NCI-H510A (cell line): ENCODE results near the gene TREH.

Experiments used
- DNase-seq: peaks from one replicate; lab custom pipeline; 2025; lab: John Stamatoyannopoulos, UW

The TREH gene

DNA sequence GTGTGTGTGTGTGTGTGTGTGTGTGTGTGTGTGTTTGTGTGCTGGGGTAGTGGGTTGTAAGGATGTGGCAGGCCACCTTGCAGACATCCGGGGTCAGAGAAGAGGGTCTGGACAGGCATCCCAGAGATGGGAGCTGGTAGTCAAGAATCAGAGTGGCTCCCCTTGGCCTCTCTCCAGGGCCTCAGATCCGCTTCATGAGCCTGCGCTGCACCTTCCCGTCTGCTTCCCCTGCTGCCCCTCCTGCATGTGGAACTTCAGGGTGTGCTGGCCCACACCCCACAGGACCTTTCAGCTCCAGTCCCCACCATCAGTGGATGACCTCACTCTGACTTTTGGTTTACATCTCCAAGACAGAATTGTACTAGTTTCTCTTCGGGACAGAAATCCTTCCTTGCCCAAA, 31.2 kb downstream of the TREH start:
- no peak for DNase-seq

DNA sequence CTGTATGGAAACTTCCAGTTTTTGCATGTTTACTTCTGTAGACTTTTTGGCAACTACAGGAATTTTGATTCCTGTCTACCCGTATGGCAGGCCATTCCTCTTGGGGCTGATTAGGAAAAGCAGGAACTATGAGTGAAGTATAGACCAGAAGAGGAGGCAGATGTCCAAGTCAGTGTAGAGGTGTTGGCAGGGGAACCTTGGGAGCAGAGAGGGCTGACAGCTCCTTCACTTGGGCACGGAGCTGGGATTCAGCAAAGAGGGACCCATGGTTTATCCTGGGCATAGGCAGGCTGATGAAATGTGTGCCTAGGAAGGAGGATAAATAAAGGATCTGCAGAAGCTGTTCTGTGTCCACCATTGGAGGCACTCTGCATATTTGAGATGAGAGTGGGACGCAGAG, 33.1 kb downstream of the TREH start:
- DNase-seq: no peak

DNA sequence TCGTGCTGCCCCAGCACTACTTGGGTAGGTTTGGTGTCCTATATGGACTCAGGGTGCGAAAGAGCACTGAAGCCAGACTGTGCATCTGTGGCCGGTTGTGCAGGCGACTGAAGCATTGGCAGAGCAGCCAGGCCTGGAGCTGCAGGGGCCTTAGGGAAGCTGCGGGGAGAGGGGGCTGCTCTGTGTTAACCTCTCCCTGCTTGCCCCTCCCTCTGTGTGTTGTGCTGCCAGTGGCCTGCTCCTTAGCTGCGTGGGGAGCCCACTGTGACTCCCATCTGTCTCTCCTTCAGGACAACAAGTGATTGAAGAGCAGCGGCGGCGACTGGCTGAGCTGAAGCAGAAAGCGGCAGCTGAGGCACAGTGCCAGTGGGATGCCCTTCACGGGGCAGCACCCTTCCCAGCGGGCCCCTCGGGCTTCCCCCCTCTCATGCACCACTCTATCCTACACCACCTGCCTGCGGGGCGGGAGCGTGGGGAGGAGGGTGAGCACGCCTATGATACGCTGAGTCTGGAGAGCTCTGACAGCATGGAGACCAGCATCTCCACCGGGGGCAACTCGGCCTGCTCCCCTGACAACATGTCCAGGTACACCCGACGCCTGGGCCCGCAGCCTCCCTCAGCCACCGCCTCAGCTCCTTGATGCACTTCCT, 34.3 kb downstream of the TREH start:
- no peak for DNase-seq

DNA sequence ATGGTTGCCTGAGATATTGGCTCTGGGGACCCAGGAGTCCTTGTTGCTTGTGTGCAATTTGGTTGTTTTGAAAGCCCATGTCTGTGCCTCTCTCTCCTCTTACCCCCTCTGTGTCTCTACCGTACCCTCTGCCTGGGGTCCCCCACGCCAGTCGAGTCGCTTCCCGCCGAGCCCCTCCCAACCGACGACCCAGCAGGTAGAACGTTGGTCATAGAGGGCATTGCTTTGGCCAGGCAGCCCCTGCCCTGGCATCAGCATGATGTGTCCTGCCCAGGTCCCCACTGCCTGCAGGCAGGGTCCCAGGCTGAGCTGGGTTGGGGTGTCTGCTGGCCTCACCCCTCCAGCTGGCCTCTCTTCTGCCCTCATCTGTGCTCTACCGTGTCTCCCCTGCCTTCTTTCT, 35.0 kb downstream of the TREH start:
- no peak for DNase-seq

DNA sequence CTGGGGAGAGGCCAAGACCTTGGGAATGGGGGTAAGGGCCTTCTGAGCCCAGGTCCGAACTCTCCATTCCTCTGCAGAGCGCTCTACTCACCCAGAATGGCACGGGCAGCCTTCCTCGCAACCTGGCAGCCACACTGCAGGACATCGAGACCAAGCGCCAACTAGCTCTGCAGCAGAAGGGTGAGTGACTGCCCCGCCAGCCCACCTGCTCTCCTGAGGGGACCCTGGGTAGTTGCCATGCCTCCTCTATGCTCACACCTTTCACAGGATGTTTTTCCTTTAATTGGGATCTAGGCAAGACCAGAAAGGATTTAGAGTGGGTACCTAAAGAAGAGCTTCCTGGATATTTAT, 35.5 kb downstream of the TREH start:
- DNase-seq: no peak

DNA sequence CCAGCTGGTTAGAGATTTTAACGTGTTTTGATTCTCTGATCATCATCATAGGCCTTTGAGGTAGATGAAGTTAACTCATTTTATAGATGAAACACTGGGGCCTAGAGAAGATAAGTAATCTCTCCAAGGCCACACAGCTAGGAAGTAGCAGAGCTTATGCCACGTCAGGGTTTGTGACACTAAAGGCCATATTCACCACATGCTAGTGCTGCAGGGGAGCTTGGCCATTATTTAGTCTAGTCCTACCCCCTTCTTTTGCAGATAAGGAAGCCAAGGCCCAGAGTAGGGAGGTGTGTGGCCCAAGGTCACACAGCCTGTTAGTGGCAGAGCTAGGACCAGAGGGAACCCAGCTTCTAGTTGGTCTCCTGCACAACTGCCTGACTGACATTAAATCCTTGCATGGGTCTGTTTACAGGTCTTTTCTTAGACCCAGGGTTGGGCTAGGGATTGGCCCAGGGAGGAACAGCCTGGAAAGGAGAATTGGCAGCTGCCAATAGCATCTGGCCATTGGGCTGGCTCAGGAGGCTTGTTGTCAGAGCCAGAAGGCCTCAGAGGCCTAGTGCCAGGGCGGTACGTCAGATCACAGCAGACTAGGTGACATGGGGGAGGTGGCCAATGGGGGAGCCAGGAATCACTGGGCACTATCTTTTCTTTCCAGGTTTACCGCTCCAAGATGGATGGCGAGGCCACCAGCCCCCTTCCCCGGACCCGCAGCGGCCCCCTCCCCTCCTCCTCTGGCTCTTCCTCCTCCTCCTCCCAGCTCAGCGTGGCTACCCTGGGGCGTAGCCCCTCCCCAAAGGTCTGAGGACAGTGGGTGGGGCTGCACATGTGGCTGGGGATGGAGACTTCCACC, 36.1 kb downstream of the TREH start:
- DNase-seq: no peak

DNA sequence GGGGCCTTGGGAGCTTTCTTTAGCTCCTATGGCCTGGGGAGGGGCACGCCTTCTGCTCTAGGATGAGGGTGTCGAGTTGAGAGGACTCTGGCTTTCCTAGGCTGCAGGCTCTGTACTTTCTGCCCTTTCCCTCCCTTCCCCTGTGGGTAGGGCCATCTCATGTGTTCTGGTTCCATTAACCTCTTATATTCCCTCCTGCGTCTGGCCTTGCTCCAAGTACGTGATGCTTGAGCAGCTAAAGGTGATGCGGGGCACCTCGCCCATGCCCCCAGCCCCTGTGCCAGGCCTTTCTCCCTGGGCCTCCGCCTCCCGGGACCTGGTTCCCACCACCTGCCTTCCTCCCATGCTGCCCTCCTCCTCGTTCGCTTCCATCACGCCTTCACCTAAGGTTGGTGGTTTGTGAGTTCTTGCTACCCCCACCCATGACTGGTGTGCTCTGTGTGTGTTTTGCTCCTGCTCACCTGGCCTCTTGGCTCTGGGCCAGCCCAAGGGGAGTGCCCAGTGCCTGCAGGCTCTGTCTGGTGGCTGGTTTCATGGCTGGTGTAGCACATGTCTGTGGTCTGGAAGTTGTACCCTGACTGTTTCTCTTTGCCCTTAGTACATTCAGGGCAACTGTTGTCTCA, 37.9 kb downstream of the TREH start:
- peak; percentile 90 for DNase-seq

DNA sequence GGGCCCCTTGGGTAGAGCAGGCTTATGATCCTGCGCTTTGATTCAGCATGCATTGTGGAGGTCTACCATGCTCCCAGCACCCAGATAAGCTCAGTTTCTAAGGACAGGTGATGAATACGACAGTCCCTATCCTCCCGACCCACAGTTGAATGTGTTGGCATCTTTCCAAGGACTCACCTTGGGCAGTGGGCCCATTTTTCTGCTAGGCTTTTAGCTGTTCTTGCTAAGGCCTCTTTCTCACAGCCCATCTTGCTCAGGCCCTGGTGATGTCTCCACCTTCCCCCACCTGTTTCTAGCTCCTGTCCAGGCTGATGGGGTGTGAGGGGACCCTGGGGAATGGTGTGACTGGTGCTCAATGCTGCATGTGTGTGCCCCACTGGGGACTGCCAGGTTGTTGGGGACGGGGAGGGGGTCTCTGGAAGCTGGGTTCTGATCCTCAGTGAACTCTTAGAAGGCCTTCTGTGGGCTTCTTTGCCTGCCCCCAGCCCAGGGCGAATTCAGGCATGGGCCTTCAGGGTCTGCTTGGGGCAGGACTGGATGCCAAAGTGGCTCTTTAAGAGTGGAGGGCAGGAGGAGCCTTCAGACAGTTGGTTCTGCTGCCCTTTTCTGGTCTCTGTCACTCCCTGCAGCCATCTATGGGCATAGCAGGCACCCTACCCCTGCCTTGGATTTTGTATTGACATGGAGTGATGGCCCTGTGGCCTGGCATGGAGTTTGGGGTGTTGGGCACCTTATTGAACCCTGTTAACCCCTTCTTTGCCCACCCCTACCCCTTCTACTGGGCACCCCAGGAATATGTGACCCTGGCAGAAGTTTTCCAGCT, 38.9 kb downstream of the TREH start:
- peak; percentile 34 for DNase-seq

DNA sequence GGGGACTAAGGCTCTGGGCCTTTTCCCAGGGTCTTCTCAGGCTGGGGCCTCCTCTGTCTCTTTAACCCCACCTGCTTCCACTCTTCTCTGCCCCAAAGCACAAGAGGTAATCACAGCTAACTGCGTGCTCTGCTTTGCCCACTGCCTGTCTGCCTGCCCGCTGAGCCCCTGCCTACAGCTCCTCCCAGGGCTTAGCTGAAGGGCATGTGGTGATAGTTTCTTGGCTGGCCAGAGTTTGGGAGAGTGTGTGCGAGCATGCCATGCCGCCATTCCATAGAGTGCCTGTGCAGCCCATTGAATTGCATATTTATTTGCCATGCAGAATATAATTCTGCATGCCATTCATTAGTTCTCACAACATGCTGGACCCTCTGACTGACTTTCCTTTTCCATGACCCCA, 39.6 kb downstream of the TREH start:
- DNase-seq: no peak

DNA sequence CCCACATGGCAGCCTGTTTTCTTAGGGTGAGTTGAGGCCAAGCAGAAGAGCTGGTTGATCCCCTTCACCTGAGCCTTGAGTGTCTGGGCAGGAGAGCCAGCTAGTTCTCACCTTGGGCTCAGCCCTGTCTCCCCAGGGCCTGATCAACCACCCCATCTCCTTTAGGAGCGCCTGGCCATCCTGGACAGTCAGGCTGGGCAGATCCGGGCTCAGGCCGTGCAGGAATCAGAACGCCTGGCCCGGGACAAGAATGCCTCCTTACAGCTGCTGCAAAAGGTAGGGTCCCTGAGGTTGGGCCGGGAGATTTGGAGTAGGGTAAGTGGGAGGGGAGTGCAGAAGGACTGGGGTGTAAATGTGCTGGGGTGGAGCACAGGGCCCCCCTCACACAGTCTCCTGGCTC, 40.7 kb downstream of the TREH start:
- DNase-seq: no peak

DNA sequence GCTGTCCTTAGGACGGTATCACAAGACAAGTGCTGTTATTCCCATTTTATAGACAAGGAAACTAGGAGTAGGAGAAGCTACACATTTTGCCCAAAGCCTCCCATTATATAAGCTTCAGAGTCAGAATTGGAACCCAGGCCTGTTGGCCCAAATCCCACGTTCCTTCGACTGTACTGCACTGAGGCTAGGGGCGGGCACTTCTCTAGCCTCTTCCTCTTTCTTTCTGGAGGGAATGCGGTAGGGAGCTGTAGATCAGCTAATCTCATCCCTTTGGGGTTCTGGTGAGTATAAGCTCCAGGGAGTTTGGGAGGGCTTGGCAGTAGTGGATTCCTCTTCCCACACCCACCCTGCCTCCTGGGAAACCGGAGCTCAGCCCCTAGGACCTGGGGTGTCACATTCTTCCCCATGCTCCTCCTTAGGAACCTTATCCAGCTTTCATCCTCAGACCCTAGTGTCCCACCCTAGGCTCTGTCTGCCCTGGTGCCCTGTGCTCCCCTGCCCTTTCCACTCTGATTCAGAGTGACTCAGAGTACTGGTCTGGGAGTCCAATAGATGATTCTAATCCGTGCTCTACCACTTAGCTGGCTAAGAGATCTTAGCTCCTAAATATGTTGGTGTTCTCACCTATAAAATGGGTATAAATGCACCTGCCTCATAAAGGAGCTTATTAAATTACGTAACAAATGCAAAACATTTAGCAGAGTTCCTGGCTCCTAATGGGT, 42.7 kb downstream of the TREH start:
- no peak for DNase-seq

DNA sequence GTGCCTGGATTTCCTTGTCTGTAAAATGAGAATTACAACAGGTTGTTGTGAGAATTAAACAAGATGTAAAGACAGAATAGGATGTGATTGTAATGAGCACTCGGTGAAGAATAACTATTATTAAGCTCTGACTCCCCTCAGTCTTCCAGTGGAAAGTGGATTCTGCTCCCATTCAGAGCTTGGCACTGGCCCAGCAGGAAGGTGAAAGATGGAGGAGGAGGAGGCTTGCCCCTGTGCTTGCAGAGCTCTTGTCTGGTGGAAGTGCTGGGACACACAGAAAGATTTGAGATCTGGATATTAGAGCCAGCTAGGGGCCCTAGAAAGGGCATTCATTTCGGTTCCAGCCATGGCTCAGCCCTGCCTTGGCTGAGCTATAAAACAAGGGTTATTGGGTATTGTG, 43.8 kb downstream of the TREH start:
- no peak for DNase-seq

DNA sequence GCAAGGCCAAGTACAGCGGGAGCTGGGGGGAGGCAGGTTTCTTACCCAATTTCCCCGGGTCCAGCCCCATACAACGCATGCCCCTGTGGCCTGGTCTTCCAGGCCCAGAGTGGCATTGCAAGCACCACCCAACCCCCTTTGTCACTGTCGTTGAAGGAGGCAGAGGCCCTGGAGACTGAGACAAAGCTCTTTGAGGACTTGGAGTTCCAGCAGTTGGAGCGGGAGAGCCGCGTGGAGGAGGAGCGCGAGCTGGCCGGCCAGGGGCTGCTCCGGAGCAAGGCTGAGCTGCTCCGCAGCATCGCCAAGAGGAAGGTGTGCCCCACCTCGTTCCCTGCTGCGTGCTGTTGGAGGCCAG, 44.2 kb downstream of the TREH start:
- no peak for DNase-seq

DNA sequence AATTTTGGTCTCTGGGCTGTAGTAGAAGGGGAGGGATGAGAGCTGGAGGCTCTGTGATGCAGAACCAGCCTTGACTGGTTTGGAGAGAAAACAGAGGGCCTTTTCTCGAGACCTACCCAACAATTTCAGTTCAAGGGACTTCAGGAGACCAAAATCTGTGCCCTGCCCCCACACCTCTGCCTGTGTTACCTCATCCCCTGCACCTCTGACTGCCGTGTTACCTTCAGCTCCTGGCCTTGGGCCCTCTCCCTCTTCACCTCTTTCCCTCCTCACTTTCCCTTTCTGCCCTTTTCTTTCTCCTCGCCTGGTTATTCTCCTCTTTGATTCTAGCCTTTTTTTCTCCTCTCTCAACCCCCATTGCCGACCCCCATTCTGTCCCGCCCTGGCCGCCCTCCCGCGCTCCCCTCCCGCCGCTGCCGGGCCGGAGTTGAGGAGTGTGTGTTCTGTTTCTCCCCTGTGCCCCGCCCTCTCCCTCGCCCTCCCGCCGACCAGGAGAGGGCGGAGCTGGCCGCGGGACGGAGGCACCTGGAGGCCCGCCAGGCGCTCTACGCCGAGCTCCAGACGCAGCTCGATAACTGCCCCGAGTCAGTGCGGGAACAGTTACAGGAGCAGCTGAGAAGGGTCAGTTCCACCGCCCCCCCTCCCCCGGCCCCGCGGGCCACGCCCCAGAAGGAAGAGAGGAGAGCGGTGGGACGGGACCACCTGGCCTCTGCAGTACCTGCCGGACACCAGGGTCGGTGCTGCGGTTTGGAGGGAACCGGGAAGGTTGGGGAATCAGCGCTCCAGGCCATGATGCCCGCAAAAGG, 44.8 kb downstream of the TREH start:
- DNase-seq: peak; percentile 79

DNA sequence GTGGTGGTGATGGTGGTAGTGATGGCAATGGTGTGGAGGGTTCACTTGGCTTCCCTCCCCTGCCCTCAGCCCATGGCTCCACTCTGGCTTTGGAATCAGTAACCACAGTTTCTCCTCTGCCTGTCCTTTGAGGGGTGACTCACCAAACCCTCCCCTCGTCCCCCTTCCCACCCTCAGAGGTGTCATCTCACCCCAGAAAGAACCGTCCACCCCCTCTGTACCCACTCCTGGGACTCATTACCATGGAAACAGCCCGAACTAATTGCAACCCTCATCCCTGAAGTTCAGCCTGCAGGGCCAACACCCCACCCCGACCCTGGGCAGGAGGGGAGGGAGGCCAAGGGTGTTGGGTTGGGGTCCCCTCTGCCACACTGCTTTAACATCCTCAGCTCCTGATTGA, 45.5 kb downstream of the TREH start:
- no peak for DNase-seq

DNA sequence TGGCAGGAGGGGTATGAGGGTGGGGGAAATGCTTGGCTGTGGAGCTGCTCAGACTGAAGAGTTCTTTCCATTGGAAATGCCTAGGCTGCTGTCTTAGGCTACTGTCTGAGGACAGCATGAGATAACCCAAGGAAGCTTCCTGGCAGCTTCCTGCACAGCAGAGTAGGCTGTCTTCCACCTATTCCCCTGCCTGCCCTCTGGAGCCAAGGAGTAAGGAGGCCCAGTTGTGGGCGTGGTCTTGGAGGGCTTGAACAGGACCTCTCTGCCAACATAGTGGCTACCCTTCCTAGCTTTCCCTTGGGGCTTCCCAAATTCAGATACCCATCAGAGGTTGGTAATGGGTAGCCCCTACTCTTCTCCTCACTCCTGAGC, 46.1 kb downstream of the TREH start:
- no peak for DNase-seq

DNA sequence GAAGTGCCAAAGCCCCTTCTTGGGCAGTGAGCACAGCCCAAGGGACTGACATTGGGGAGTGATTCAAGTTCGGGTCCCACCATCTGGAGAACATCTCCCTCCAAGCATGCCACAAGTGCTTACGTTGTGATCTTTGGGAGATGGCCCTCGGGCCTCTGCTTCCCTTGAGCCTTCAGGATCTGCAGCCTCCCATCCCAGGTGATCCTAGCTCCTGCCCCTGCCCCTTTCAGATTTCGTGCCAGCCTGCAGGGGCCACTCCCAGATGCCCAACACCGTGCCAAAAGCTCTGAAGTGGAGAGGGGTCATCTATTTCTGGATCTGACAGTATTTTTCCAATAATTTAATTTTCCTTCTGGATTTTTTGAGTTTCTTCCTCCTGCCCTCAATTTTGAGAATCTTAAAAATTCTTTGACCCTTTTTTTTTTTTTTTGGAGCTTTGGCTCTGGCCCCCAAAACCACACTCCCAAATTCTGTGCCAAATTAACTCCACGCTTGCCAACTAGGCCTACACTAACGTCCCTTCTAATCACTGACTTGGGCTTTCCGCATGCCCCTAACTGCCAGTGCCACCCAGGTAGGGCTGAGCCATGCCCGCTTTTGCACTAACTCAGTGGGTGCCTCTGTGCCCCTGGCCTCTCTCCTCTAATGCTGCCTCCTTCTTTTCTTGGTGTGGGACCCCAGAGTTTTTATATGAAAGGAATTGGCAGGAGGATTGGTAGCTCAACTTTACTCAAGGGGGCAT, 46.7 kb downstream of the TREH start:
- DNase-seq: no peak

DNA sequence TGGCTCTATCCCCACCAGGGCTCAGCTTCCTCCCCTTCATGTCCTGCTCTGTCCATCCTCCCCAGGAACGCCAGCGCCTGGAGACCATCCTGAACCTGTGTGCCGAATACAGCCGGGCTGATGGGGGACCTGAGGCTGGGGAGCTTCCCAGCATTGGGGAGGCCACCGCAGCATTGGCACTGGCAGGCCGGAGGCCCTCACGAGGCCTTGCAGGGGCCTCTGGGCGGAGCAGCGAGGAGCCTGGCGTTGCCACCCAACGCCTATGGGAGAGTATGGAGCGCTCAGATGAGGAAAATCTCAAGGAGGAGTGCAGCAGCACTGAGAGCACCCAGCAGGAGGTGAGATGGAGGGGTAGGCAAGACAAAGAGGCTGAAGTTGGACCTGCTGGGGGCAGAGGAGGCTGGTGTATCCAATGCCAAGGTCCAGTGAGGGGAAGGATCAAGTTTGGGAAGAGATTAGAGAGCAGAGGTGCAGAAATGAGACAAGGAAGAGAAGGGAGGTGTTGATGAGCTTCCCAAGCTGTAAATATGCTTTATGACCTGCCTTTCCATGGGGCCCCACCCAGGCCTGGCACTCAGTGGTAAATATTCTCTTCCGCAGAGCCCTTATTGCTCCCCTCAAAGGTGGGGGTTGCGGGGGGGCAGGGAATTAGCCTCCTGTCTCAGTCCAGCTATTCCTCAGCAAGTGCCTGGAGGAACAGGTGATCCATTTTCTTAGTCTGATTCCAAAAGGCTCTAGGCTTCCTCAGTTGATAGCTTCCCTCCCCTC, 48.1 kb downstream of the TREH start:
- DNase-seq: no peak

DNA sequence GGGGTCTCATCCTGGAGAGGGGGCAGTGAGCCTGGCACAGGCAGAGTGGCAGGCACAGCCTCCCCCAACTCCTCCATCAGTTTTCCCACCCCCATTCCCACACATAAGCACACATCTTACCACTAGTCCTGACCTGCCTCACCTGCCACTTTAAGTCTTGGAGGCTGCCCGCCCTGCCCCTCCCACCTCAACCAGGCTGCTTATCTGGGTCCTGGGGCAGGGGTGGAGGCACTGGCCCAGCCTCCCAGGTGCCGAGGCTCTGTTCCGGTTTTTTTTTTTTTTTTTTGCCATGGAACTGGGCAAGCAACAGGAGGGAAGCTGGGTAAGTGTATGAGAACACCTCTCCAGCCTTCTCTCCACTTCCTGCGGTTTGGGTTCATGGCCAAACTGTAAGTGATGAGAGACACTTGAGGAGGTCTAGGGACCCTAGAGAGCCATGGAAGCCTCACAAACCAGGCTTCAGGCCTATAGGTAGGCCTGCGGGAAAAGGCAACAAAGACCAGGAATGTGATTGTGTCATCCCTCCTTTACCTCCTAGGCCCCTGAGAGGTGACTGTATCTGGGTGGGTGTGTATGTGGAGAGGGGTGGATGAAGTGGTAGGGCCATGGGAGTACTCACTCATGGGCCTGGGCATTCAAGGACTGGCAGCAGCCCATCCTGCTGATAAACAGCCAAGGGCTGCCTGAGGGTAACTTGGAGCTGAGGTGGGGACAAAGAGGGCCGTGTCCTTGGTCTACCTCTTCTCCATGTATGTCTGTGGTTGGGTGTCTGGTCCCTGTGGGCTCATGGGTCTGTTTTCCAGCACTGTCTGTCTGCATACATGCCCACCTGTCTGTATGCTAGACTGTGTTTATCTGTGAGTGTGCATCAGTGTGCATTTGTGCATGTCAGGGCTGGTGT, 49.4 kb downstream of the TREH start:
- DNase-seq: no peak
